Panc1 (cell line): ENCODE results near the gene GABRG3. TPM values are rescaled to one million over a fixed set of nuclear protein-coding genes. Genes with fewer than 3 reads are reported as not detected.

Experiments
- ATAC-seq: fragments of 200-7000 bp; cut with Tn5 transposase; 2 replicates; pipeline ENCODE4 v1.9.1; 2020; ENCODE audit warnings: mild to moderate bottlenecking, moderate library complexity
- BruUV-seq: library from RNA; stranded (reverse); fragments of 400-500 nt; replicated peaks from 2 replicates; lab custom pipeline; 2021; lab: Mats Ljungman, UMichigan
- CTCF ChIA-PET: fragments of 300-600 bp; sonication (Branson Sonifier 250); formaldehyde crosslinking; loops from one replicate; lab custom pipeline; 2022; ENCODE audit warnings: antibody characterized with exemption; lab: Charles Lee
- POLR2A ChIA-PET: fragments of 300-600 bp; sonication (Branson Sonifier 250); formaldehyde crosslinking; loops from one replicate; lab custom pipeline; 2022; ENCODE audit warnings: antibody characterized with exemption; lab: Charles Lee
- DNase-seq: peaks from one replicate; pipeline ENCODE4 v3.0.0-alpha.2; 2010; ENCODE audit warnings: low read depth, low spot score
- H3K27ac ChIP-seq: 2 replicates; pipeline ENCODE4 v1.5.1; 2011; ENCODE audit warnings: mild to moderate bottlenecking, low read length, inconsistent platforms
- H3K27me3 ChIP-seq: fragments of 200-500 bp; sonication (Bioruptor generic); 2 replicates; pipeline ENCODE4 v1.6.0; 2014; ENCODE audit warnings: low read length, inconsistent platforms; ENCODE audit not compliant: control insufficient read depth, insufficient read depth
- H3K36me3 ChIP-seq: fragments of 200-500 bp; sonication (Bioruptor generic); 2 replicates; pipeline ENCODE4 v1.5.1; 2014; ENCODE audit warnings: inconsistent platforms, mild to moderate bottlenecking, low read length, moderate library complexity; ENCODE audit not compliant: control insufficient read depth, insufficient read depth
- H3K4me1 ChIP-seq: 2 replicates; pipeline ENCODE4 v1.5.1; 2011; ENCODE audit warnings: inconsistent platforms, mild to moderate bottlenecking, low read length, moderate library complexity; ENCODE audit not compliant: control insufficient read depth, insufficient read depth
- H3K4me3 ChIP-seq, 2 experiments: 2 replicates each; pipeline ENCODE4 v1.5.1; 2011 to 2012; ENCODE audit warnings: low read depth in 2 of 2, low read length in 2 of 2, mild to moderate bottlenecking in 2 of 2, inconsistent platforms in 1 of 2, moderate library complexity in 1 of 2
- H3K9me3 ChIP-seq: fragments of 200-500 bp; sonication (Bioruptor generic); 2 replicates; pipeline ENCODE4 v1.5.1; 2014; ENCODE audit warnings: low read depth, mild to moderate bottlenecking, inconsistent platforms, low read length, moderate library complexity; ENCODE audit not compliant: control insufficient read depth, insufficient read depth
- POLR2AphosphoS5 ChIP-seq: IDR thresholded peaks from 2 replicates; pipeline ENCODE4 v1.6.1; 2012; ENCODE audit warnings: mild to moderate bottlenecking, low read depth, low read length, moderate library complexity
- REST ChIP-seq, 2 experiments: IDR thresholded peaks; 2 replicates each; pipeline ENCODE4 v1.6.1; 2011 to 2012; ENCODE audit warnings: low read depth in 2 of 2, control low read depth in 1 of 2, low read length in 1 of 2, mild to moderate bottlenecking in 1 of 2, moderate library complexity in 1 of 2; ENCODE audit not compliant: insufficient read depth in 1 of 2
- SIN3A ChIP-seq: IDR thresholded peaks from 2 replicates; pipeline ENCODE4 v1.6.1; 2012; ENCODE audit warnings: low read depth, mild to moderate bottlenecking, low read length, moderate library complexity, borderline replicate concordance; ENCODE audit not compliant: insufficient read depth
- TCF7L2 ChIP-seq: IDR thresholded peaks from 2 replicates; pipeline ENCODE4 v1.6.1; 2011; ENCODE audit warnings: mild to moderate bottlenecking, low read depth, low read length, inconsistent platforms
- in situ Hi-C: cut with HindIII; loops from 2 replicates; pipeline ENCODE4 v1.10.0; 2016; ENCODE audit warnings: low sequenced_read_pairs, low pct_unique_long_range_greater_than_20kb
- intact Hi-C: fragments of 100-400 bp; cut with micrococcal nuclease; formaldehyde crosslinking; loops from one replicate; pipeline ENCODE4 v1.10.0; 2022; ENCODE audit not compliant: unreplicated experiment
- total RNA-seq: library from RNA; stranded (reverse); gene quantifications from one replicate; pipeline ENCODE4 v1.2.1, GENCODE V29; 2021; ENCODE audit not compliant: unreplicated experiment
- TF ChIP-seq, protein P1 (sequence below): fragments of 450-650 bp; IDR thresholded peaks from 2 replicates; pipeline ENCODE4 v1.5.1; 2017; ENCODE audit warnings: mild to moderate bottlenecking

GABRG3 gene
- total RNA-seq, 1 experiment from 2014 or later = not detected

- Histone ChIP-seq H3K27ac (no peak overlapping the region), H3K36me3 (no peaks in the 10 kb centered on the region), H3K4me1 (no peaks in the 10 kb centered on the region), H3K27me3 (no peaks in the 10 kb centered on the region), H3K9me3 (no peaks in the 10 kb centered on the region), H3K4me3 (no peak overlapping the region)
- no peak for ATAC-seq
- no peak for DNase-seq
- CTCF ChIA-PET = no interaction called here
- no TSS peak for BruUV-seq
- POLR2A ChIA-PET = no interaction called here
- TF ChIP-seq, protein P1, sequence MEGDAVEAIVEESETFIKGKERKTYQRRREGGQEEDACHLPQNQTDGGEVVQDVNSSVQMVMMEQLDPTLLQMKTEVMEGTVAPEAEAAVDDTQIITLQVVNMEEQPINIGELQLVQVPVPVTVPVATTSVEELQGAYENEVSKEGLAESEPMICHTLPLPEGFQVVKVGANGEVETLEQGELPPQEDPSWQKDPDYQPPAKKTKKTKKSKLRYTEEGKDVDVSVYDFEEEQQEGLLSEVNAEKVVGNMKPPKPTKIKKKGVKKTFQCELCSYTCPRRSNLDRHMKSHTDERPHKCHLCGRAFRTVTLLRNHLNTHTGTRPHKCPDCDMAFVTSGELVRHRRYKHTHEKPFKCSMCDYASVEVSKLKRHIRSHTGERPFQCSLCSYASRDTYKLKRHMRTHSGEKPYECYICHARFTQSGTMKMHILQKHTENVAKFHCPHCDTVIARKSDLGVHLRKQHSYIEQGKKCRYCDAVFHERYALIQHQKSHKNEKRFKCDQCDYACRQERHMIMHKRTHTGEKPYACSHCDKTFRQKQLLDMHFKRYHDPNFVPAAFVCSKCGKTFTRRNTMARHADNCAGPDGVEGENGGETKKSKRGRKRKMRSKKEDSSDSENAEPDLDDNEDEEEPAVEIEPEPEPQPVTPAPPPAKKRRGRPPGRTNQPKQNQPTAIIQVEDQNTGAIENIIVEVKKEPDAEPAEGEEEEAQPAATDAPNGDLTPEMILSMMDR = no peak
- TF ChIP-seq TCF7L2 (no peak), REST (IDR thresholded peaks at IDR 0.05; ENCODE audit: insufficient read depth in 1 of 2, low read depth in 2 of 2, low read length in 1 of 2) (no peak), SIN3A (no peak), POLR2AphosphoS5 (no peak)
- in situ Hi-C loops = no loop called here
- intact Hi-C loops = no loop called here
Measured at GRCh38 chr15:27323801-27324200, 352.8 kb downstream of the GABRG3 start.

- Histone ChIP-seq H3K36me3 (no peaks in the 10 kb centered on the region), H3K27ac (no peak overlapping the region), H3K27me3 (no peaks in the 10 kb centered on the region), H3K4me1 (no peaks in the 10 kb centered on the region), H3K9me3 (no peaks in the 10 kb centered on the region), H3K4me3 (no peak overlapping the region)
- BruUV-seq = no TSS peak
- ChIA-PET POLR2A (no interaction called here), CTCF (no interaction called here)
- TF ChIP-seq SIN3A = no peak
- no peak for TF ChIP-seq TCF7L2
- TF ChIP-seq, protein P1 = no peak
- no peak for TF ChIP-seq REST (IDR thresholded peaks at IDR 0.05; ENCODE audit: insufficient read depth in 1 of 2, low read depth in 2 of 2, low read length in 1 of 2)
- TF ChIP-seq POLR2AphosphoS5 = no peak
- in situ Hi-C loops (no loop called here), intact Hi-C loops (no loop called here)
- no peak for ATAC-seq
- no peak for DNase-seq
Measured at GRCh38 chr15:27324886-27325615, 354.1 kb downstream of the GABRG3 start.
